Stimulated activated CD4-positive, alpha-beta T cell treated with anti-CD3 and anti-CD28 coated beads, Interleukin-12 subunit alpha, Interleukin-12 subunit beta, amount 100 ng/mL, for 48 hours (primary cell): ENCODE measurements around the gene HCFC1R1.

Experiments used
- DNase-seq, 3 donors: peaks; one replicate each; pipeline ENCODE4 v3.0.0-alpha.2; 2020; ENCODE audit warnings: low read depth in 2 of 3, low spot score in 1 of 3

Gene HCFC1R1

DNA sequence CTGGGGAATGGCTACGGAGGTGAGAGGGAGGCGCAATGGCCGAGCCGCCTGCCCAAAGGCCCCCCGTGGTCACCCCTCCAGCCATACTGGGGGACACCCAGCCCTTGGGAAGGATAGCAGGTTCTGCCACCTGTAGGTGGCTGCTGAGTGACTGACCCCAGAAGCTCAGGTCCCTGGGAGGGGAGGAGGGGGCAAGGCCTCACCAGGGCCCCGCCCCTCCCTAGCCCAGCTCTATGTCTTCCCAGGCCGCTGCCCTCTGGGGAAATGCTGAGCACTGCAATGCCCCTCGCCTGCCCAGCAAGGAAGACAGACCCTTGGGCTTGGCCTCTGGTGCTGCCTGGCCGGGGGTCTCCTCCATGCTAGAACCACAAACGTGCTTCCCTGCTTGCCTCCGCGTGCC, 22.4 kb downstream of the HCFC1R1 start:
- DNase-seq: no peak

DNA sequence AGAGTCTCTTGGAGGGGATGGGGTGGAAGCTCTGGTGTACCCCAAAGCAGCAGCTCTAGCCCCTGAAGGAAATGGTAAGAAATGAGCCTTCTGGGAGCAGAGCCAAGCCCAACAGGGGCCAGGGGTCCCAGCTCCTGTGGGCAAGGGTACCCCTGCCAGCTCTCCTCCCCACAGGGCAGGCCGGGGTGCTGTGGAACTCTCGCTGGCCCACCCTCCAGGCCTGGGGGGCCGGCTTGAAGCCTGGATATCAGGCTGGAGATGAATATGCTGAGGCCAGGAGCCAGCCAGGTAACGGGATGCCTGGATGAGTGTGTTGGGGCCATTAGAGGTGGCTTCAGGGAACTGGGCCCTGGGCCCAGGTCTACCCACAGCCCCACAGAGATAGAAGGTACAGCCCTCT, 23.2 kb downstream of the HCFC1R1 start:
- no peak for DNase-seq

DNA sequence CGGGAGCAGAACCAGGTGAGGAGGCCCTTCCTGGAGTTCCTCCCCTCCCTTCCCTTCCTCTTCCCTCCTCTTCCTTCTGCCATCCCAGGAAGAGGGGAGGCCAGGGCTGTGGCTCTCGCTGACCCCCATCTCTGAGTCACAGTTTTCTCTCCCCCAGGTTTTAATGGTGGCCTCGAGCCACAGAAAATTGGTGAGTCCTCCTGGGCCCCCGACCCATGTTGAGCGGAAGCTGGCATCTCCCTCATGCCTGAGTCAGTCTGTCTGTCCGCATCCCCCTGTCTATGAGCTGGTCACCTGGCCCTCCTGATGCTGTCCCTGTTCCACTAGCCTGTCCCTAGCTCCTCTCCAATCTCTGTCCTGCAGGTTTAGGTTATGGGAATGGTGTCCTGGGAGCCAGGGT, 23.8 kb downstream of the HCFC1R1 start:
- no peak for DNase-seq

DNA sequence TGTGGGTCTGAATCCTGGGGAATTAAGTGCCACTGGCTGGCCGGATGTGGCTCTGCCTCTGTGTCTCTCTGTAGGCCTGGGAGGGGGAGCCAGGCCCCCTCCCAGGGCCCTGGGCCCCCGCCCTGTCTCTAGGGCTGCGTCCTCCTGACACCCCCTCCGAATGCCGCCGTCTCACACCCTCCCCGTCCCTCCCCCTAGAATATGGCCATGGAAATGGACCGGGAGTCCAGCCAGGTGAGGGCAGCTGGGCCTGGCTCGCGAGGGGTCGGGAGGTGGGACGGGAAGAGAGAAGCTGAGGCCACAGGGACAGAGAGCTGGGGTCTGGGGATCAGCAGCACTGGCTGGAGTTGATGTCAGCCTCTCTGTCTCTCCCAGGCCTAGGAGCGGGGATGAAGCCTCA, 27.4 kb downstream of the HCFC1R1 start:
- DNase-seq: no peak

DNA sequence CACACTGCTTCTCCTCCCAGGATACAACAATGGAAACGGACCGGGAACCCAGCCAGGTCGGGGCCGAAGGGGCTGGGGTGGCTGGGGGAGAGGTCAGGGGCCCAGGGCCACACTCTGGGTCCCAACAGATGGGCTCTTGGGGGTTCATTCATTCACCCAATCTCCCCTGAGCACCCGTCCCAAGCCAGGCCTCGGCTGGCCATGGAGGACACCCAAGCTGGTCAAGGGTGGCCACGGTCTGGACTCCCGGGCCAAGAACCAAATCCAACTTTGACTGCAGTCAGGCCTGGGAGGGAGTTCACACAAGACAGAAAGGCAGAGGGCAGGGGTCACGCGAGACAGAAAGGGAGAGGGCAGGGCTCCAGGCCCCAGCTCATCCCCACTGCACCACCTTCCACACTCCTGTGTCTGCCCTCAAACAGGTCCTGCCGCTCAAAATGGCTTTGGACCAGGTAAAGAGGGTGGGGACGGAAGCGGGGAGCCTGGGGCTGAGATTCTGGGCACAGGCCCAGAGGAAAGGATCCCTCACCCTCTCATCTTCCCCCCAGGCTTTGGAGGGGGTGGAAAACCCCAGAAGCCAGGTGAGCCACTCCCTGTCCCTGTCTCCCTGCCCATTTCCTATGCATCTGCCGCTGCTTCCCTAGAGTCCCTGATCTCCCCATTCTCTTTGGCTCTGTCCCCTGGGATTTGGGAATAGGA, 31.2 kb downstream of the HCFC1R1 start:
- no peak for DNase-seq

DNA sequence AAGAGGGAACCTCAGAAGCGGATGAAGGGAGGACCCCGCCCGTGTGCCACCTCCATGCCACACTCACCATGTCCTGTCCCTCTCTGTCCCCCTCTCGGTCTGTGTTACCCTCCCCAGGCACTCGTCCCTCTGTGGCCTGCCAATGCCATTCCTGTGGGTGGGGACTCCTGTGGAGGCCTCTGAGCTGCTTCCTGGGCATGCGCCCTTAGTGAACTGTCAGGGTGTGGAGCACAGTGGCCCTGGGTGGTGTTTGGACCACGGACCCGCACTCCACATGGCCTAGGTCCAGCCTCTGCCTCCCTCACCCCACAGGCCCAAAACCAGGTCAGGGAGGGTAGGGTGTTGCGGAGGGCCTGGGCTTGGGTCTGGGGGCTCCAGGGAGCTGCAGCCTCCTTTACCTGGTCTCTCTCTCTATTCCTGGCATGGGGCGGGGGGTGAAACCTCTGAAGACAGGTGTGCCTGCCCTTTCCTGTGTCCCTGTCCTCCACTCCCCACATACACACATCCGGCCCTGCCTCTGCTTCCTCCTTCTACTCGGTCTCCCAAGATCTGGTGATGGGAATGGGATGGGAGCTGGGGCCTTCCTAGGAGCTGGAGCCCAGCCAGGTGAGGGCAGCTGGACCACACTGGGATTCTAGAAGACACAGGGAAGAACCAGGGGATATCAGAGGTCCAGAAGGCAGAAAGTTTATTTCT, 32.0 kb downstream of the HCFC1R1 start:
- DNase-seq: no peak

DNA sequence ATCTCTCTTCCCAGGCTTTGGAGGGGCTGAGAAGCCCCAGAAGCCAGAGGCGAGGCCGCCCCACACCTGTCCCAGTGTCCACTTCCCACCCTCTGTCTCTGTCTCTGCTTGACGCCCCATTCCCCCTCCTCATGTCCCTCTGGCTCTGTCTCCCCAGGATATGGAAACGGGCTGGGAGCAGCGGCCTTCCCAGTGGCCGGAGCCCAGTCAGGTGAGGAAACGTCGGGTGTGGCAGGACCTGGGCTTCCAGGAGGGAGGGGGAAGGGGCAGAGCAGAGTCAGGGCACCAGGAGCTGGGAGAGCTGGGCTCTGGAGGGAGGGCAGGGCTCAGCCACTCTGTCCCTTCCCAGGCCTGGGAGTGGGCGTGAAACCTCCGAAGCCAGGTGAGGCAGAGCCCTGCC, 32.9 kb downstream of the HCFC1R1 start:
- no peak for DNase-seq

DNA sequence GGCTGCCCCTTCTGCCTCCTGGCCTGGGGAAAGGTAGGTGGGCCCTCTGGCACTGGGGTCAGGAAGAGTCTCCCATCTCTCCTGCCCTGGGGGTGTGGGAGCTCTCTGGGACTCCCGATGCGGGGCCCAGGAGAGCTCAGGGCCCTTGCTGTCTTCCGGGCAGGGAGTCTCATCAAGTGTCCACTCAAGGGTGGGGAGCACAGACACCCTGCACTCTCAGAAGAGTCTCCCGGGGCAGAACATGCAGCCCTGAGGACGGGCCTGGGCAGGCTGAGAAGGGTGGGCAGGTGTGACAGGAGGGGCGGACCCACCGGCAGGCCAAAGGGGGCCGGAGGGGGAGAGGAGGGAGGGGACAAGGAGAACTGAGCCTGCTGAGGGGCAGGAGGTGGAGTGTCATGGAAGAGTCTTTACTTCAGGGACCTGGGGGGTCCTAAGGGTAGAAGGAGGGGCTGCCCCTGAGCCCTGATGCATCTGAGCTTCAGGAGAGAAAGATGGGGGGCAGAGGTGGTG, 35.1 kb downstream of the HCFC1R1 start:
- no peak for DNase-seq

DNA sequence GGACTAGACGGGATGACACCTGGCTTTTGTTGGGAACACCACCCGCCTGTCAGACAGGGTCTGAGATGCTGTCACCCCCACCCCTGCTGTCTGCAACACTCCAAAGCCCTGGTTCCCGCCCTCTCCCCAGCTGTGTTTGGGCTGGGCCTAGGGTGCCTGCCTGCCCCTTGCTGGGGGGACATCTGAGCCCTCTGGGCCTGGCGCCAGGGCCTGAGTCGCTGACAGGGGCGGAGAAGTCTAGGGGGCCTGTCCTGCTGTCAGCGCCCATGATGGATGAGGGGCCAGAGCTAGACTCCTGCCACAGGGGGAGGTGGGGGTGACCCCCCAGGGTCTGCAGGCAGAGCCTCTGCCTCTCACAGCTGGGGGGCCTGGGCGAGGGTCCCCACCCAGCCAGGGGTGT, 35.9 kb downstream of the HCFC1R1 start:
- no peak for DNase-seq

DNA sequence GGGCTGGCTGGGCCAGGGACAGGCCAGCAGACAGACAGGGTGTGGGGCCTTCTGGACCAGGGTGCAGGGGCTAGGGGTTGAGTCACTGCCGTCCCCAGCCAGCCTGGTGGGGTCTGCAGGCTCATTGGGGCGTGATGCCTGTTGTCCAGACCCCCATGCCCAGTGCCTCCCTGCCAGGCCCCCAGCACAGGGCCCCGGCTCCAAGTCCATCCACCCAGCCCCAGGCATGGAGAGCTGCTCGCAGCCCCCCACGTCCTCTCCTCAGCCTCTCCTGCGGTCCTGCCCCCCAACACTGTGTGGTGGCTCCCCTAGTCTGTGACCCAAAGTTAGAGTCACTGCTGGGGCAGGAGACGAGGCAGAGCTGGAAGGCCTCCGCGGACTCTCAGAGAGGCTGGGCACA, 36.5 kb downstream of the HCFC1R1 start:
- DNase-seq: no peak

DNA sequence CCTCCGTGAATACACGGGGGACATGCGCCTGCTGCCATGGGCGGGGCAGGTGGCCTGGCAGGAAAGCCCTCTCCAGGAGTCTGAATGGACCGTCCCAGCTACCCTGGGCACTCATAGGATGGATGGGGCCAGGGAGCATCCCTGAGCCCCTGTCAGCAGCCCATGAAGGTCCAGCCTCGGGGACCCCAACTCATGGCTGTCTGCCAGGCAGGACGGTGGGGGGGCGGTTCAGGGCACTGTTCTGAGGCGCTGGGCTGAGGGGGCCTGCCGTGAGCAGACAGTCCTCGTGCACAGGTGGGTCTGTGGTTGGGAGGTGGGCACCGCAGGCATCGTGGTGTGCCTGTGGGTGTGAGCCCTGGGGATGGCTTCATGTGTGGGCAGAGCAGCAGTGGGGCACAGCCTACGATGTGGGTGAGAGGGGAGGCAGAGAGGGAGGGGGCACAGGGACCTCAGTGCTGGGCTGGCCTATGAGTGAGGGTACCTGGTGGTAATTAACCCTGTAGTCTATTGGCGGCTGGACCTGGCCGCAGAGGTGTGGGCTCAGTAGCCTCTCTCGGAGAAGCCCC, 37.0 kb downstream of the HCFC1R1 start:
- no peak for DNase-seq

DNA sequence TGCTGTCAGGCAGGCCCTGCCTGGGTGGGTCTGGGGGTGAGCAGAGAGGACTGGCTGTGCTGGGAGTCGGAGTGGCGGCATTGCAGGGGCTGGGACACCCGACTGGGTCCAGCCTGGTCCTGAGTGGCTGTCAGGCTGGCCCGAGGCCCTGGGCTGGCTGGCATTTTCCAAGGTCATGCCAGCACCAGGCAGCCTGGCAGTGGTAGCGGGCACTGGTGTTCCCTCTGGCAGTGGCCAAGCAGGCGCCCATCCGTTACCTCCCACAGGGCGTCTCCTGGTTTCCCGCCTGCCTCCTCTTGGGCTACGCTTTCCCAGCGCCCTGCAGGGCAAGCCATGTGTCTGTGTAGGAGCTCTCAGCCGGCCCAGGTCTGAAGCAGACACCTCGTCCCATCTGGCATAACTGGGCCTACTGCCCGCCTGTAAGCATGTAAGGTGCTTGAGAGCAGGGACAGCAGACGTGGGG, 37.8 kb downstream of the HCFC1R1 start:
- DNase-seq: no peak

DNA sequence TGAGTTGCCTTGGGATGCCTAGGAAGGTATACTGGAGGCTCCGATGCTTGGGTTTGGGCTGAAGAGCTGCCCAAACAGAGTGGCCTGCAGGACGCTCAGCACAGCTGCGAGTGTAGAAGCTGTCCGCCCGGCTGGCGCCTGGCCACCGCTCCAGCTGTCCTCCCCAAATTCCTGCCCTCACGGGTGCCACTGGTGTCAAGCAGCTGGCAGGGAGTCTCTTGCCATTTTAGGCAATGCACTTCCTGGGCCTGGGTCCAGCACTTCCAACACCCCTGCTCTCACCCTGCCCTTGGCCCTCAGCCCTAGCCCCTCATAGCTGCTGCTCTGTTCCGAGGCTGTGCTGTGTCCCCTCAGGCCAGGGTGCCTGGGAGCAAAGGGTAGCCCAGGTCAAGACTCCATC, 38.3 kb downstream of the HCFC1R1 start:
- no peak for DNase-seq

DNA sequence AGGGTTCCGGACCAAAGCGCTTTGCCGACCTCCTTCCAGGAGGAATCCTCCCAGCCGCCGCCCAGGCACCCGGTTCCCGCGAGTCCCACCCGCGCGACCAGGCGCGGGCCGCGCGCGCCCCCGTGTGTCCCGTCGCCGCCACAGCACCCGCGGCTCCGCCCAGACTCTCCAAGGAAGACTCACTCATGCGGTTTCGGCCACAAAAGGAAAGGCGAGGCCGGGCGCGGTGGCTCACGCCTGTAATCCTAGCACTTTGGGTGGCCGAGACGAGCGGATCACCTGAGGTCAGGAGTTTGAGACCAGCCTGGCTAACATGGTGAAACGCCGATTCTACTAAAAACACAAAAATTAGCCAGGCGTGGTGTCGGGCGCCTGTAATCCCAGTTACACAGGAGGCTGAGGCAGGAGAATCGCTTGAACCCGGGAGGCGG, 40.0 kb downstream of the HCFC1R1 start:
- peak; percentile 64 to 77 (median 73) for DNase-seq

DNA sequence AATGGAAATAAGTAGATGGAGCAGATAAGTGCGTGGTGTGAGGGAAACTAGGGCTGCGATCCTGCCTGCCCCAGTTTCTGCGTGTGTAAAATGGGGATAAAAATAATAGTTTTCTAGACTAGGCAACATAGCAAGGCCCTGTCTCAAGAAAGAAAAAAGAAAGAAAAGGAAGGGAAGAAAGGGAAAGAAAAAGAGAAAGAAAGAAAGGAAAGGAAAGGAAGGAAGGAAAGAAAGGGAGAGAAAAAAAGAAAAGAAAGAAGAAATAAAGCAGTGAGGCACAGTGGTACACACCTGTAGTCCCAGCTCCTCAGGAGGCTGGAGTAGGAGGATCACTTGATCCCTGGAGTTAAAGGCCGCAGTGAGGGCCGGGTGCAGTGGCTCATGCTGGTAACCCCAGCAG, 41.3 kb downstream of the HCFC1R1 start:
- no peak for DNase-seq

DNA sequence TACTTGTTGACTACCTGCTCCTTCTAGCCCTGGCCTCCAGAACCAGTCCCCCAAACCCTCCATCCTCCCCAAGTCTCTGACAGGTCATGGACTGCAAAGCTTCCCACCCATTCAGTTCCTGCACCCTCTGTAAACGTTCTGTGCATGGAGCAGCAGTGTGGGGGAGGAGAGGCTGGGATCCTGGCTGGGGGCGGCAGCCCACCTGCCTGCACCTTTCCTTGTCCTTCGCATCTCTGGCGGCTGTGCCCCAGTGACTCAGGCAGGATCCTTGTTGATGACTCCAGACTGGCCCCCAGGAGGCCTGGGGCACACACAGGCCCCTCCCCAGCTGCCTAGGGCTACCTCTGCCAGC, 41.9 kb downstream of the HCFC1R1 start:
- no peak for DNase-seq

DNA sequence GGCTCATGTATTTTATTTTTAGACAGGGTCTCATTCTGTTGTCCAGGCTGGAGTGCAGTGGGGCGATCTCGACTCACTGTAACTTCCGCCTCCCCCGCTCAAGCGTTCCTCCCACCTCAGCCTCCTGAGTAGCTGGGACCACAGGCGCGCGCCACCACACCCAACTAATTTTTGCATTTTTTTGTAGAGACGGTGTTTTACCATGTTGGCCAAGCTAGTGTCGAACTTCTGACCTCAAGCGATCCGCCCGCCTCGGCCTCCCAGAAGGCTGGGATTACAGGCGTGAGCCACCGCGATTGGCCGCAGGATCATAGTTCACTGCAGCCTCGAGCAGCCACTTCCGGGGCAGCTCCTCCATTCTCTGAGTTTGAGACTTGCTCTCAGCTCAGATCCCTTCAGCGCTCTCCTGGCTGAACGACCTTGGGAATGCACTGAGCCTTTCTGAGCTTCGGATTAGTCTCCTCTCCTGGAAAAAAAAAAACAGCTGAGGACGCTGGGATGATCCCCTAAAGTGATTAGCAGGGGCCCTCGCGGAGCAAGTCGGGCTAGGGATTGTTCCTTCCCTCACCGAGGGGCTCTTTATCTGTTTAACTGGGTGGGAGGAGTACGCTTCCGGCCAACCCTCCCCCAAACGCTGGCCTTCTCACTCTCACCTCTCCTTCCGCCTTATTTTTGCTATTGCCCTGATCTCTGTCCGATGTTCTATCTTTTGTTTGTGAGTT, 42.4 kb downstream of the HCFC1R1 start:
- no peak for DNase-seq

DNA sequence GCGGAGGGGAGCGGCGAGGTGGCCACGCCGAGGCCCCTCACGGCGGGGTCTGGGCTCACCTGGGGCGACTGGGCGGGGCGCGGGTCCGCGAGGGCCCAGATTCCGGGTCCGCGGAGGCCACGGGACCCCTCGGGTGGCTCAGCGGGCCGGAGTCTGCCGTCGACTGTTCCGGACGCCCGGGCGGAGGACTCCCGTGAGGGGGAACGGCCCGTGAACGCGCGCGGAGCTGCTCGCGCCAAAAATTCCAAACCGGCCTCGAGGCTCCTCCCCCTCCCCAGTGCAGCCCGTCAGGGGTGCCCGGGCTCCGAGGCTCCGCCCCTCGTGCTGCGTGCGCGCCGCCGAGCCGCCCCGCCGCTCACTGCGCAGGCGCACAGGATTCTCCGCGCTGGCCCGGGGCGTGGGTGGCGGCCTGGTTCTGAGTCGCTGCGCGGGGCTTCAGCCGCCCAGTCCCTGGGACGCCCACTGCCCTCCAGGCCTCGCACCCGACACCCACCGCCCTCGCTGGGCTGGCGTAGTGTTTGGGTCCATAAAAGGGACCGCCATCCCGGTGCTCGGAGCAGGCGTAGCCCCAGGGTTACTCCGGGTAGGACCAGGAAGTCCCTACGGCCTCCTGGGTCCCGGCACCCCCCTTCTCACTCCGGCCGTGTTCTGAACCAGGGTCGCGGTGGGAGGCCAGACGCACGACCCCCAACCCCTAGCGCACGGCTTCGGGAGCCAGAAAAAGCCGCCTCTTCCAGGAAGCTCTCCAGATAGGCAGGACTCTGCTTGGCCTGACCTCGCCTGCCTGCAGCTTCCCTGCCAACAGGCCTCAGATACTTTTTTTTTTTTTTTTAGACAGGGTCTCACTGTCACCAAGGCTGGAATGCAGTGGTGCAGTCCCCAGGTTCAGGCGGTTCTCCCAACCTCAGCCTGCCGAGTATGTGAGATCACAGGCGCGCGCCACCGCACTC, 43.2 kb downstream of the HCFC1R1 start, which contains the start of gene PKMYT1:
PKMYT1 (minus strand) TSS at position 220 of the 950 bp plus-strand sequence. CDS start 789 bp downstream, outside the sequence.
- DNase-seq: peak; percentile 90 to 95 (median 94)

DNA sequence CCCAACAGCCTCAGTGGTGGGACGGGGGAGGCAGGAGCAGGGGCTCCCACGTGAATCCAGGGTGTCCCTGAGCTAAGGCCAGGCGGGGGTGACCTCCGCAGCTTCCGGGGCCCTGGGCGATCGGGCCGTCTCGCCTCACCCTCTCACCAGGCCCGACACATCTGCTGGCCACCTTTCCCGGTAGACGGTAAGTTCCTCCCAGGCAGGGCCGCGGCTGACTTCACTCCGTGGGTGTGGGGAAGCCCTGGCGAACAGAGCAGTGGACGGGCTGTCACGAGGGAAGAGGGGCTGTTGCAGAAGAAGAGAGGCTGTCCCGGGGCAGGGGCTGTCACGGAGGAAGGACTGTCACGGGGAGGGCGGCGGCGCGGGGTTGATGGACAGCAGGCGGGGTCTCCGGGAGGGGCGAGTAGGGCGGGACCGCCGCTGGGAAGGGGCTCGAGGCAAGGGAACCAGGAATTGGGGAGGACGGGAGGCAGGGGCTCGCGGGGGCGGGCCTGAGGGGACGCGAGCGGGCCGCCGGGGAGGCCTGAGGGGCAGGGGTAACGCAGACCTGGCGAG, 44.0 kb downstream of the HCFC1R1 start:
- no peak for DNase-seq

DNA sequence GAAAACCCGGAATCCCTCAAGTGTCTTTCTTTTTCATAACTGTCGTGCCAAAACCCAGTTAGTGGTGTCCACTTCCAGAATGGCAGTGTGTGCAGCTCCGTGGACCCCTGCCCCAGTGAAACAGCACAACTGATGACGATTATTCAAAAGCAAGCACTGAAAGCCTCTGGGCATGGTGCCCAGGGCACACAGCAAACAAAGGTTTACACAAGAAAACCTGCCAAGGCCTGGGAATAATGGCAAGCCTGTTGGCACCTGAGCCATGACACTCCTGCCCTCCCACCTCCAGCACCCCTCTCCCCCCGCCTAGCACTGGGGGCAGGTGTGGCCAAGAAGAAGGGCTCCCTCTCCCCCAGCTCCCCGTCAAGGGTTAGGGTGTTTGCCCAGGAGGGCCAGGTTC, 46.3 kb downstream of the HCFC1R1 start:
- no peak for DNase-seq
